GM23338 (cell line): ENCODE measurements around the gene AGXT2.

Source experiments
- CREB1 ChIP-seq: fragments of 250-450 bp; sonication (Bioruptor Pico); IDR thresholded peaks from 2 replicates; pipeline ENCODE4 v1.5.0; 2020; ENCODE audit warnings: low read depth, mild to moderate bottlenecking, moderate library complexity
- CTCF ChIP-seq, 2 experiments: fragments of 200-600 bp in 1 of 2; sonication (generic) in 1 of 2; conservative IDR thresholded peaks; 2 replicates each; pipeline versions ENCODE4 v1.5.1 to v1.6.1; 2016 to 2017; ENCODE audit warnings: antibody characterized with exemption in 2 of 2, low read depth in 2 of 2, mild to moderate bottlenecking in 2 of 2, moderate library complexity in 1 of 2
- EZH2 ChIP-seq: fragments of 200-600 bp; sonication (generic); IDR thresholded peaks from one replicate; pipeline ENCODE4 v1.8.0; 2017; ENCODE audit warnings: antibody characterized with exemption, mild to moderate bottlenecking, low read depth; ENCODE audit not compliant: unreplicated experiment
- EZH2phosphoT487 ChIP-seq: fragments of 200-600 bp; sonication (generic); IDR thresholded peaks from one replicate; pipeline ENCODE4 v1.8.1; 2018; ENCODE audit warnings: antibody characterized with exemption; ENCODE audit not compliant: unreplicated experiment
- JUNB ChIP-seq: IDR thresholded peaks from one replicate; pipeline ENCODE4 v1.6.1; 2016; ENCODE audit warnings: antibody characterized with exemption; ENCODE audit not compliant: unreplicated experiment
- POLR2AphosphoS5 ChIP-seq: IDR thresholded peaks from 2 replicates; pipeline ENCODE4 v1.6.1; 2016; ENCODE audit warnings: antibody characterized with exemption, low read depth
- REST ChIP-seq: IDR thresholded peaks from one replicate; pipeline ENCODE4 v1.6.1; 2018; ENCODE audit warnings: antibody characterized with exemption; ENCODE audit not compliant: unreplicated experiment
- ZNF331 ChIP-seq: fragments of 250-450 bp; sonication (Bioruptor Pico); IDR thresholded peaks from 2 replicates; pipeline ENCODE4 v1.5.0; 2020; ENCODE audit warnings: low read depth, mild to moderate bottlenecking, moderate library complexity
- TF ChIP-seq, protein P1 (sequence below): fragments of 250-450 bp; sonication (Bioruptor Pico); IDR thresholded peaks from 2 replicates; pipeline ENCODE4 v1.5.0; 2020; ENCODE audit warnings: mild to moderate bottlenecking, moderate library complexity

GRCh38 chr5:35010676-35011075, 37.1 kb downstream of the AGXT2 start:
- TF ChIP-seq CTCF (conservative IDR thresholded peaks at IDR 0.05; ENCODE audit: low read depth in 2 of 2) (no peak), EZH2phosphoT487 (no peak), EZH2 (no peak), POLR2AphosphoS5 (no peak), CREB1 (CRISPR knock-in tag) (no peak), JUNB (no peak), REST (no peak), ZNF331 (no peak)
- TF ChIP-seq, protein P1, sequence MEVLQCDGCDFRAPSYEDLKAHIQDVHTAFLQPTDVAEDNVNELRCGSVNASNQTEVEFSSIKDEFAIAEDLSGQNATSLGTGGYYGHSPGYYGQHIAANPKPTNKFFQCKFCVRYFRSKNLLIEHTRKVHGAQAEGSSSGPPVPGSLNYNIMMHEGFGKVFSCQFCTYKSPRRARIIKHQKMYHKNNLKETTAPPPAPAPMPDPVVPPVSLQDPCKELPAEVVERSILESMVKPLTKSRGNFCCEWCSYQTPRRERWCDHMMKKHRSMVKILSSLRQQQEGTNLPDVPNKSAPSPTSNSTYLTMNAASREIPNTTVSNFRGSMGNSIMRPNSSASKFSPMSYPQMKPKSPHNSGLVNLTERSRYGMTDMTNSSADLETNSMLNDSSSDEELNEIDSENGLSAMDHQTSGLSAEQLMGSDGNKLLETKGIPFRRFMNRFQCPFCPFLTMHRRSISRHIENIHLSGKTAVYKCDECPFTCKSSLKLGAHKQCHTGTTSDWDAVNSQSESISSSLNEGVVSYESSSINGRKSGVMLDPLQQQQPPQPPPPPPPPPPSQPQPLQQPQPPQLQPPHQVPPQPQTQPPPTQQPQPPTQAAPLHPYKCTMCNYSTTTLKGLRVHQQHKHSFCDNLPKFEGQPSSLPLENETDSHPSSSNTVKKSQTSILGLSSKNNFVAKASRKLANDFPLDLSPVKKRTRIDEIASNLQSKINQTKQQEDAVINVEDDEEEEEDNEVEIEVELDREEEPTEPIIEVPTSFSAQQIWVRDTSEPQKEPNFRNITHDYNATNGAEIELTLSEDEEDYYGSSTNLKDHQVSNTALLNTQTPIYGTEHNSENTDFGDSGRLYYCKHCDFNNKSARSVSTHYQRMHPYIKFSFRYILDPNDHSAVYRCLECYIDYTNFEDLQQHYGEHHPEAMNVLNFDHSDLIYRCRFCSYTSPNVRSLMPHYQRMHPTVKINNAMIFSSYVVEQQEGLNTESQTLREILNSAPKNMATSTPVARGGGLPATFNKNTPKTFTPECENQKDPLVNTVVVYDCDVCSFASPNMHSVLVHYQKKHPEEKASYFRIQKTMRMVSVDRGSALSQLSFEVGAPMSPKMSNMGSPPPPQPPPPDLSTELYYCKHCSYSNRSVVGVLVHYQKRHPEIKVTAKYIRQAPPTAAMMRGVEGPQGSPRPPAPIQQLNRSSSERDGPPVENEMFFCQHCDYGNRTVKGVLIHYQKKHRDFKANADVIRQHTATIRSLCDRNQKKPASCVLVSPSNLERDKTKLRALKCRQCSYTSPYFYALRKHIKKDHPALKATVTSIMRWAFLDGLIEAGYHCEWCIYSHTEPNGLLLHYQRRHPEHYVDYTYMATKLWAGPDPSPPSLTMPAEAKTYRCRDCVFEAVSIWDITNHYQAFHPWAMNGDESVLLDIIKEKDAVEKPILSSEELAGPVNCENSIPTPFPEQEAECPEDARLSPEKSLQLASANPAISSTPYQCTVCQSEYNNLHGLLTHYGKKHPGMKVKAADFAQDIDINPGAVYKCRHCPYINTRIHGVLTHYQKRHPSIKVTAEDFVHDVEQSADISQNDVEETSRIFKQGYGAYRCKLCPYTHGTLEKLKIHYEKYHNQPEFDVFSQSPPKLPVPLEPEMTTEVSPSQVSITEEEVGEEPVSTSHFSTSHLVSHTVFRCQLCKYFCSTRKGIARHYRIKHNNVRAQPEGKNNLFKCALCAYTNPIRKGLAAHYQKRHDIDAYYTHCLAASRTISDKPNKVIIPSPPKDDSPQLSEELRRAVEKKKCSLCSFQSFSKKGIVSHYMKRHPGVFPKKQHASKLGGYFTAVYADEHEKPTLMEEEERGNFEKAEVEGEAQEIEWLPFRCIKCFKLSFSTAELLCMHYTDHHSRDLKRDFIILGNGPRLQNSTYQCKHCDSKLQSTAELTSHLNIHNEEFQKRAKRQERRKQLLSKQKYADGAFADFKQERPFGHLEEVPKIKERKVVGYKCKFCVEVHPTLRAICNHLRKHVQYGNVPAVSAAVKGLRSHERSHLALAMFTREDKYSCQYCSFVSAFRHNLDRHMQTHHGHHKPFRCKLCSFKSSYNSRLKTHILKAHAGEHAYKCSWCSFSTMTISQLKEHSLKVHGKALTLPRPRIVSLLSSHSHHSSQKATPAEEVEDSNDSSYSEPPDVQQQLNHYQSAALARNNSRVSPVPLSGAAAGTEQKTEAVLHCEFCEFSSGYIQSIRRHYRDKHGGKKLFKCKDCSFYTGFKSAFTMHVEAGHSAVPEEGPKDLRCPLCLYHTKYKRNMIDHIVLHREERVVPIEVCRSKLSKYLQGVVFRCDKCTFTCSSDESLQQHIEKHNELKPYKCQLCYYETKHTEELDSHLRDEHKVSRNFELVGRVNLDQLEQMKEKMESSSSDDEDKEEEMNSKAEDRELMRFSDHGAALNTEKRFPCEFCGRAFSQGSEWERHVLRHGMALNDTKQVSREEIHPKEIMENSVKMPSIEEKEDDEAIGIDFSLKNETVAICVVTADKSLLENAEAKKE (CRISPR knock-in tag) = no peak
